GM19468 (cell line): ENCODE results near the gene APOL6.

Experiments used
- ATAC-seq: cut with Tn5 transposase; IDR thresholded peaks from one replicate; pipeline ENCODE4 v1.9.1; 2021; ENCODE audit warnings: mild to moderate bottlenecking, moderate library complexity, moderate number of reproducible peaks; ENCODE audit not compliant: unreplicated experiment; ENCODE audit errors: extremely low read depth

Gene APOL6

DNA sequence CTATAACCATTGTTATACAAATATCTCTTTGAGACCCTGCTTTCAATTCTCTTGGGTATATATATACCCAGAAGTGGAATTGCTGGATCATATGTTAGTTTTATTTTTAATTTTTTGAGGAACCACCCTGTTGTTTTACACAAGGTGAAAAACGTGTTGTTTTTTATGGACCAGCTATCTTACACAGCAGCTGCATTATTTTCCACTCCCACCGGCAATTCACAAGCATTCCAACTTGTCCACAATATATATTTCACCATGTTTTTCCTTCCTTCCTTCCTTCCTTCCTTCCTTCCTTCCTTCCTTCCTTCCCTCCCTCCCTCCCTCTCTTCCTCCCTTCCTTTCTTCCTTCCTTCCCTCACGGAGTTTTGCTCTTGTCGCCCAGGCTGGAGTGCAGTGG is 63.1 kb downstream of the APOL6 start:
- no peak for ATAC-seq

- no peak for ATAC-seq
These were observed 64.4 kb downstream of the APOL6 start for GRCh38 chr22:35712672-35713071.

- no peak for ATAC-seq
These were observed 69.3 kb downstream of the APOL6 start, which contains the start of gene APOL5 for GRCh38 chr22:35717572-35717971. Gene APOL5, plus strand, starts transcription at chr22:35717872. Its CDS starts 0 bp downstream, at chr22:35717872.
